Ureter (tissue), 1 donor: ENCODE data around the gene MARK3. TPM values are rescaled to one million over a fixed set of nuclear protein-coding genes. Genes with fewer than 3 reads are reported as not detected.

Experiments
- DNase-seq: peaks from one replicate; pipeline ENCODE4 v3.0.0-alpha.2; 2020; ENCODE audit warnings: low spot score
- total RNA-seq: library from RNA; stranded (reverse); gene quantifications from one replicate; pipeline ENCODE4 v1.2.4, GENCODE V29; 2023
- donor health status: DM: yes; HTN: yes; CAD: no.

The MARK3 gene
- total RNA-seq, 1 donor from 2014 or later = 140 TPM

- DNase-seq = no peak
Measured at GRCh38 chr14:103434868-103435442, 49.7 kb downstream of the MARK3 start.

- DNase-seq = no peak
Measured at GRCh38 chr14:103436533-103436932, 51.3 kb downstream of the MARK3 start.

GRCh38 chr14:103442288-103442687 is 57.1 kb downstream of the MARK3 start:
- no peak for DNase-seq

GRCh38 chr14:103443111-103443510 is 57.9 kb downstream of the MARK3 start:
- no peak for DNase-seq

GRCh38 chr14:103444837-103445524 is 59.8 kb downstream of the MARK3 start:
- DNase-seq = no peak

GRCh38 chr14:103445806-103446205 is 60.6 kb downstream of the MARK3 start:
- DNase-seq = no peak

- no peak for DNase-seq
Measured at GRCh38 chr14:103448097-103448496, 62.9 kb downstream of the MARK3 start.

- DNase-seq = no peak
Measured at GRCh38 chr14:103449634-103450161, 64.5 kb downstream of the MARK3 start.

- no peak for DNase-seq
Measured at GRCh38 chr14:103450416-103450815, 65.2 kb downstream of the MARK3 start.

- DNase-seq = no peak
Measured at GRCh38 chr14:103451401-103451800, 66.2 kb downstream of the MARK3 start.

GRCh38 chr14:103453791-103454190 is 68.6 kb downstream of the MARK3 start:
- DNase-seq = no peak

GRCh38 chr14:103456167-103456835 is 71.1 kb downstream of the MARK3 start:
- DNase-seq = no peak

- no peak for DNase-seq
Measured at GRCh38 chr14:103460415-103460814, 75.2 kb downstream of the MARK3 start.

GRCh38 chr14:103463149-103463548 is 77.9 kb downstream of the MARK3 start:
- DNase-seq = no peak

- DNase-seq = no peak
Measured at GRCh38 chr14:103463851-103464250, 78.6 kb downstream of the MARK3 start.

- DNase-seq = no peak
Measured at GRCh38 chr14:103472939-103473338, 87.7 kb downstream of the MARK3 start.

- no peak for DNase-seq
Measured at GRCh38 chr14:103474893-103475292, 89.7 kb downstream of the MARK3 start.

GRCh38 chr14:103476065-103476464 is 90.8 kb downstream of the MARK3 start:
- DNase-seq = no peak

GRCh38 chr14:103476631-103477030 is 91.4 kb downstream of the MARK3 start:
- DNase-seq = no peak

- no peak for DNase-seq
Measured at GRCh38 chr14:103480595-103480994, 95.4 kb downstream of the MARK3 start.

- DNase-seq = no peak
Measured at GRCh38 chr14:103483600-103483999, 98.4 kb downstream of the MARK3 start.

GRCh38 chr14:103485504-103485903 is 100.3 kb downstream of the MARK3 start:
- DNase-seq = no peak

GRCh38 chr14:103488071-103488470 is 102.9 kb downstream of the MARK3 start:
- no peak for DNase-seq
